Measurements from ENCODE around the gene GRID1. TPM values are rescaled to one million over a fixed set of nuclear protein-coding genes. Genes with fewer than 3 reads are reported as not detected.

GRID1 gene
- total RNA-seq, 1 experiment from 2014 or later: 5.6 TPM

- no peak overlapping the region for H2AFZ ChIP-seq (ENCODE audit: low read depth, low read length, poor library complexity, severe bottlenecking)
- TF ChIP-seq EZH2phosphoT487 (IDR thresholded peaks at IDR 0.05; ENCODE audit: borderline replicate concordance): no peak
- no peak for TF ChIP-seq ZFX (IDR thresholded peaks at IDR 0.05)
- TF ChIP-seq CTCF (IDR thresholded peaks at IDR 0.05 in 2 of 3, conservative IDR thresholded peaks at IDR 0.05 in 1 of 3; ENCODE audit: borderline replicate concordance in 1 of 3, insufficient read depth in 1 of 3, low read depth in 2 of 3, low read length in 2 of 3): no peak
- no peak for TF ChIP-seq JUND (IDR thresholded peaks at IDR 0.05)
- no peak for TF ChIP-seq SP1 (IDR thresholded peaks at IDR 0.05; ENCODE audit: low read depth)
- TF ChIP-seq, protein P1, sequence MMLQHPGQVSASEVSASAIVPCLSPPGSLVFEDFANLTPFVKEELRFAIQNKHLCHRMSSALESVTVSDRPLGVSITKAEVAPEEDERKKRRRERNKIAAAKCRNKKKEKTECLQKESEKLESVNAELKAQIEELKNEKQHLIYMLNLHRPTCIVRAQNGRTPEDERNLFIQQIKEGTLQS (IDR thresholded peaks at IDR 0.05): no peak
- TF ChIP-seq EZH2 (IDR thresholded peaks at IDR 0.05): no peak
- no peak for TF ChIP-seq SIN3A (IDR thresholded peaks at IDR 0.05; ENCODE audit: low read depth)
- TF ChIP-seq CBX3 (IDR thresholded peaks at IDR 0.05; ENCODE audit: low read depth): no peak
- TF ChIP-seq, protein P2, sequence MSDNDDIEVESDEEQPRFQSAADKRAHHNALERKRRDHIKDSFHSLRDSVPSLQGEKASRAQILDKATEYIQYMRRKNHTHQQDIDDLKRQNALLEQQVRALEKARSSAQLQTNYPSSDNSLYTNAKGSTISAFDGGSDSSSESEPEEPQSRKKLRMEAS (IDR thresholded peaks at IDR 0.05): no peak
- TF ChIP-seq, protein P3, sequence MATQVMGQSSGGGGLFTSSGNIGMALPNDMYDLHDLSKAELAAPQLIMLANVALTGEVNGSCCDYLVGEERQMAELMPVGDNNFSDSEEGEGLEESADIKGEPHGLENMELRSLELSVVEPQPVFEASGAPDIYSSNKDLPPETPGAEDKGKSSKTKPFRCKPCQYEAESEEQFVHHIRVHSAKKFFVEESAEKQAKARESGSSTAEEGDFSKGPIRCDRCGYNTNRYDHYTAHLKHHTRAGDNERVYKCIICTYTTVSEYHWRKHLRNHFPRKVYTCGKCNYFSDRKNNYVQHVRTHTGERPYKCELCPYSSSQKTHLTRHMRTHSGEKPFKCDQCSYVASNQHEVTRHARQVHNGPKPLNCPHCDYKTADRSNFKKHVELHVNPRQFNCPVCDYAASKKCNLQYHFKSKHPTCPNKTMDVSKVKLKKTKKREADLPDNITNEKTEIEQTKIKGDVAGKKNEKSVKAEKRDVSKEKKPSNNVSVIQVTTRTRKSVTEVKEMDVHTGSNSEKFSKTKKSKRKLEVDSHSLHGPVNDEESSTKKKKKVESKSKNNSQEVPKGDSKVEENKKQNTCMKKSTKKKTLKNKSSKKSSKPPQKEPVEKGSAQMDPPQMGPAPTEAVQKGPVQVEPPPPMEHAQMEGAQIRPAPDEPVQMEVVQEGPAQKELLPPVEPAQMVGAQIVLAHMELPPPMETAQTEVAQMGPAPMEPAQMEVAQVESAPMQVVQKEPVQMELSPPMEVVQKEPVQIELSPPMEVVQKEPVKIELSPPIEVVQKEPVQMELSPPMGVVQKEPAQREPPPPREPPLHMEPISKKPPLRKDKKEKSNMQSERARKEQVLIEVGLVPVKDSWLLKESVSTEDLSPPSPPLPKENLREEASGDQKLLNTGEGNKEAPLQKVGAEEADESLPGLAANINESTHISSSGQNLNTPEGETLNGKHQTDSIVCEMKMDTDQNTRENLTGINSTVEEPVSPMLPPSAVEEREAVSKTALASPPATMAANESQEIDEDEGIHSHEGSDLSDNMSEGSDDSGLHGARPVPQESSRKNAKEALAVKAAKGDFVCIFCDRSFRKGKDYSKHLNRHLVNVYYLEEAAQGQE (IDR thresholded peaks at IDR 0.05; ENCODE audit: low read depth): no peak
- TF ChIP-seq RAD21 (IDR thresholded peaks at IDR 0.05; ENCODE audit: low read depth): no peak
- TF ChIP-seq FOSL1 (IDR thresholded peaks at IDR 0.05; ENCODE audit: low read depth): no peak
- no peak for TF ChIP-seq POLR2AphosphoS5 (IDR thresholded peaks at IDR 0.05; ENCODE audit: low read depth, low read length)
- no peak for TF ChIP-seq YY1 (IDR thresholded peaks at IDR 0.05; ENCODE audit: extremely low read depth, insufficient replicate concordance, low read depth, low read length)
- TF ChIP-seq TCF7L2 (IDR thresholded peaks at IDR 0.05; ENCODE audit: borderline replicate concordance, extremely low read depth, insufficient read depth, insufficient read length): no peak
- no peak for ATAC-seq
- no peaks in the 10 kb centered on the region for H3K79me2 ChIP-seq (ENCODE audit: insufficient read depth, low read length)
- ChIA-PET CTCF (no interaction called here), POLR2A (no interaction called here), RAD21 (ENCODE audit: low non-redundant PET in 1 of 2, low total read pairs in 2 of 2, uncharacterized antibody in 2 of 2, unreplicated experiment in 2 of 2) (no interaction called here)
- no peaks in the 10 kb centered on the region for H3K9me2 ChIP-seq (ENCODE audit: insufficient read depth)
- H3K9ac ChIP-seq (ENCODE audit: low read length): no peak overlapping the region
- no peaks in the 10 kb centered on the region for H3K9me3 ChIP-seq (ENCODE audit: control insufficient read depth in 1 of 2, insufficient read depth in 1 of 2, low read depth in 1 of 2, low read length in 2 of 2)
- H3K36me3 ChIP-seq (ENCODE audit: control insufficient read depth in 1 of 2, insufficient read depth in 2 of 2, low read length in 2 of 2): no peaks in the 10 kb centered on the region
- no peaks in the 10 kb centered on the region for H3K4me1 ChIP-seq (ENCODE audit: control insufficient read depth in 1 of 2, insufficient read depth in 2 of 2, low read length in 2 of 2)
- no peaks in the 10 kb centered on the region for H4K20me1 ChIP-seq (ENCODE audit: insufficient read depth)
- no peak overlapping the region for H3K4me3 ChIP-seq (replicated peaks in 1 of 2; ENCODE audit: low read depth in 1 of 2, low read length in 2 of 2)
- intact Hi-C loops (cut with micrococcal nuclease): no loop called here
- no TSS peak for BruUV-seq (replicated peaks)
- no peak overlapping the region for H3K4me2 ChIP-seq (ENCODE audit: low read length)
- no peak for DNase-seq (ENCODE audit: low read depth, low spot score)
- H3K27ac ChIP-seq (ENCODE audit: low read depth, low read length): no peak overlapping the region
- H3K27me3 ChIP-seq (ENCODE audit: insufficient read depth, low read length): no peaks in the 10 kb centered on the region
Observed at GRCh38 chr10:86211691-86212390, 154.8 kb downstream of the GRID1 start.

All from HCT116 (cell line).